SK-N-MC (cell line): ENCODE results near the gene LAMC3.

Experiments
- EZH2 ChIP-seq: fragments of 200-600 bp; sonication (generic); IDR thresholded peaks from one replicate; pipeline ENCODE4 v1.6.1; 2017; ENCODE audit warnings: antibody characterized with exemption
- FOXP2 ChIP-seq: optimal IDR thresholded peaks from 2 replicates; pipeline ENCODE3; 2011; ENCODE audit warnings: mild to moderate bottlenecking, moderate library complexity; ENCODE audit not compliant: insufficient read depth; ENCODE audit errors: extremely low read length, control extremely low read depth
- POLR2AphosphoS5 ChIP-seq: IDR thresholded peaks from 2 replicates; pipeline ENCODE4 v1.6.1; 2012; ENCODE audit warnings: mild to moderate bottlenecking, low read depth, low read length, borderline replicate concordance

DNA sequence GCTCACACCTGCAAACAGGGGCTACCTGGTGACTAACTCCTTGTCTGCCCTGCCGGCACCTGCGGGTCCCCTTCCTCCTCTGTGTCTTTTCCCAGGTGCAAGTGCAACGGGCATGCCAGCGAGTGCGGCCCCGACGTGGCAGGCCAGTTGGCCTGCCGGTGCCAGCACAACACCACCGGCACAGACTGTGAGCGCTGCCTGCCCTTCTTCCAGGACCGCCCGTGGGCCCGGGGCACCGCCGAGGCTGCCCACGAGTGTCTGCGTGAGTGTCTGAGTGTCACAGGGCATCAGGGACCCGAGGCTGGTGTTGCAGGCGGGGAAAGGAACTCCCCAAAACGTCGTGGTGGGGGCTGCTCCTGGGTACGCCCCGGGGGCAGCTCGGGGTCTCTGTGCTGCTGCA lies 27.1 kb downstream of the LAMC3 start:
- TF ChIP-seq EZH2 (no peak), POLR2AphosphoS5 (no peak), FOXP2 (no peak)
